SH-SY5Y (cell line): ENCODE data around the gene RGL1.

Experiments used
- GATA2 ChIP-seq: IDR thresholded peaks from 2 replicates; pipeline ENCODE4 v1.6.1; 2011; ENCODE audit warnings: mild to moderate bottlenecking, low read depth, low read length
- GATA3 ChIP-seq: IDR thresholded peaks from 2 replicates; pipeline ENCODE4 v1.6.1; 2011; ENCODE audit warnings: low read depth, mild to moderate bottlenecking, low read length, moderate library complexity

- TF ChIP-seq GATA2 (no peak), GATA3 (no peak)
Measured at GRCh38 chr1:183932412-183932811, 127.5 kb downstream of the RGL1 start.
